GM12878 (cell line): ENCODE measurements around the gene RAP1GAP2.

Experiments
- CREM ChIP-seq: IDR thresholded peaks from 2 replicates; pipeline ENCODE4 v1.6.1; 2014; ENCODE audit warnings: antibody characterized with exemption, low read depth
- CTCF ChIP-seq, 3 experiments: IDR thresholded peaks in 2 of 3; conservative IDR thresholded peaks in 1 of 3; 2 replicates each; pipeline ENCODE4 v1.5.1; 2011; ENCODE audit warnings: low read depth in 3 of 3, low read length in 3 of 3, mild to moderate bottlenecking in 3 of 3, control low read depth in 2 of 3, moderate library complexity in 2 of 3, inconsistent platforms in 1 of 3, mixed read lengths in 1 of 3; ENCODE audit not compliant: control insufficient read depth in 2 of 3, insufficient read depth in 1 of 3; ENCODE audit errors: extremely low read depth in 1 of 3
- NBN ChIP-seq: fragments of 450-650 bp; IDR thresholded peaks from 2 replicates; pipeline ENCODE4 v1.6.1; 2016
- PRDM15 ChIP-seq: fragments of 450-650 bp; formaldehyde crosslinking; IDR thresholded peaks from 2 replicates; pipeline ENCODE4 v1.4.0; 2020; ENCODE audit warnings: mild to moderate bottlenecking, moderate library complexity
- RBBP5 ChIP-seq: fragments of 200-600 bp; sonication (generic); conservative IDR thresholded peaks from 2 replicates; pipeline ENCODE4 v1.6.1; 2016
- SMARCA5 ChIP-seq: fragments of 450-650 bp; IDR thresholded peaks from 2 replicates; pipeline ENCODE4 v1.6.1; 2017; ENCODE audit warnings: mild to moderate bottlenecking
- SREBF1 ChIP-seq: IDR thresholded peaks from 2 replicates; pipeline ENCODE4 v1.6.1; 2012; ENCODE audit warnings: mild to moderate bottlenecking, low read length
- TAF1 ChIP-seq: IDR thresholded peaks from 2 replicates; pipeline ENCODE4 v1.6.1; 2011; ENCODE audit warnings: mild to moderate bottlenecking, low read depth, low read length, borderline replicate concordance
- USF2 ChIP-seq: IDR thresholded peaks from 2 replicates; pipeline ENCODE4 v1.6.1; 2011; ENCODE audit warnings: low read depth, low read length, improper control_type of control experiment, borderline replicate concordance
- ZNF274 ChIP-seq: IDR thresholded peaks from one replicate; pipeline ENCODE4 v1.8.0; 2011; ENCODE audit not compliant: insufficient read length, insufficient read depth

GRCh38 chr17:2905269-2905668 is 109.0 kb downstream of the RAP1GAP2 start:
- TF ChIP-seq PRDM15 (CRISPR knock-in tag) = no peak
- TF ChIP-seq USF2 = no peak
- TF ChIP-seq CREM = no peak
- TF ChIP-seq NBN = no peak
- TF ChIP-seq RBBP5 = no peak
- TF ChIP-seq CTCF (IDR thresholded peaks at IDR 0.05 in 2 of 3, conservative IDR thresholded peaks at IDR 0.05 in 1 of 3; ENCODE audit: control insufficient read depth in 2 of 3, extremely low read depth in 1 of 3, insufficient read depth in 1 of 3, low read depth in 3 of 3, low read length in 3 of 3) = no peak
- no peak for TF ChIP-seq SMARCA5
- TF ChIP-seq ZNF274 = no peak
- TF ChIP-seq SREBF1 = no peak
- TF ChIP-seq TAF1 = no peak
